HEK293T (cell line): ENCODE measurements around the gene AKAP11.

ENCODE experiments used
- CTCF ChIA-PET: fragments of 350-600 bp; formaldehyde crosslinking; extraction: SDS; loops from one replicate; lab custom pipeline; 2021; ENCODE audit warnings: antibody characterized with exemption, inconsistent platforms; lab: Yijun Ruan, JAX
- POLR2A ChIA-PET: fragments of 350-600 bp; formaldehyde crosslinking; extraction: SDS; loops from one replicate; lab custom pipeline; 2020; ENCODE audit warnings: antibody characterized with exemption, inconsistent platforms; lab: Yijun Ruan, JAX
- DNase-seq: peaks from one replicate; pipeline ENCODE4 v3.0.0; 2012; ENCODE audit warnings: mixed read lengths; ENCODE audit errors: extremely low spot score
- ARNT ChIP-seq: fragments of 450-650 bp; IDR thresholded peaks from 2 replicates; pipeline ENCODE4 v1.6.1; 2017; ENCODE audit warnings: mild to moderate bottlenecking
- BHLHE40 ChIP-seq: fragments of 450-650 bp; IDR thresholded peaks from 2 replicates; pipeline ENCODE4 v1.6.1; 2016; ENCODE audit warnings: mild to moderate bottlenecking, moderate library complexity, borderline replicate concordance
- CTBP1 ChIP-seq: fragments of 450-650 bp; IDR thresholded peaks from 2 replicates; pipeline ENCODE4 v1.6.1; 2016; ENCODE audit warnings: borderline replicate concordance
- ELF4 ChIP-seq: fragments of 450-650 bp; IDR thresholded peaks from 2 replicates; pipeline ENCODE4 v1.6.1; 2017; ENCODE audit warnings: antibody characterized with exemption
- FOXA1 ChIP-seq: fragments of 450-650 bp; IDR thresholded peaks from 2 replicates; pipeline ENCODE4 v1.6.1; 2016; ENCODE audit warnings: mild to moderate bottlenecking
- FOXK2 ChIP-seq: fragments of 450-650 bp; IDR thresholded peaks from 2 replicates; pipeline ENCODE4 v1.6.1; 2016; ENCODE audit warnings: mild to moderate bottlenecking
- FOXM1 ChIP-seq: fragments of 450-650 bp; IDR thresholded peaks from 2 replicates; pipeline ENCODE4 v1.6.1; 2017; ENCODE audit warnings: mild to moderate bottlenecking, borderline replicate concordance
- HDGF ChIP-seq: fragments of 450-650 bp; IDR thresholded peaks from 2 replicates; pipeline ENCODE4 v1.6.1; 2017; ENCODE audit warnings: antibody characterized with exemption, borderline replicate concordance
- L3MBTL2 ChIP-seq: fragments of 450-650 bp; conservative IDR thresholded peaks from 2 replicates; pipeline ENCODE4 v1.6.1; 2016; ENCODE audit warnings: mild to moderate bottlenecking
- LEF1 ChIP-seq: fragments of 450-650 bp; IDR thresholded peaks from 2 replicates; pipeline ENCODE4 v1.6.1; 2017; ENCODE audit warnings: mild to moderate bottlenecking, borderline replicate concordance
- NFRKB ChIP-seq: fragments of 450-650 bp; IDR thresholded peaks from 2 replicates; pipeline ENCODE4 v1.6.1; 2016; ENCODE audit warnings: mild to moderate bottlenecking, moderate library complexity
- SP1 ChIP-seq: fragments of 450-650 bp; IDR thresholded peaks from 2 replicates; pipeline ENCODE4 v1.6.1; 2017
- SUZ12 ChIP-seq: fragments of 450-650 bp; IDR thresholded peaks from 2 replicates; pipeline ENCODE4 v1.6.1; 2016; ENCODE audit warnings: mild to moderate bottlenecking
- TARDBP ChIP-seq: fragments of 450-650 bp; IDR thresholded peaks from 2 replicates; pipeline ENCODE4 v1.6.1; 2016
- ZNF384 ChIP-seq: fragments of 450-650 bp; IDR thresholded peaks from 2 replicates; pipeline ENCODE4 v1.6.1; 2016
- TF ChIP-seq, protein P1 (sequence below): fragments of 450-650 bp; IDR thresholded peaks from 2 replicates; pipeline ENCODE4 v1.6.1; 2016

AKAP11 gene

DNA sequence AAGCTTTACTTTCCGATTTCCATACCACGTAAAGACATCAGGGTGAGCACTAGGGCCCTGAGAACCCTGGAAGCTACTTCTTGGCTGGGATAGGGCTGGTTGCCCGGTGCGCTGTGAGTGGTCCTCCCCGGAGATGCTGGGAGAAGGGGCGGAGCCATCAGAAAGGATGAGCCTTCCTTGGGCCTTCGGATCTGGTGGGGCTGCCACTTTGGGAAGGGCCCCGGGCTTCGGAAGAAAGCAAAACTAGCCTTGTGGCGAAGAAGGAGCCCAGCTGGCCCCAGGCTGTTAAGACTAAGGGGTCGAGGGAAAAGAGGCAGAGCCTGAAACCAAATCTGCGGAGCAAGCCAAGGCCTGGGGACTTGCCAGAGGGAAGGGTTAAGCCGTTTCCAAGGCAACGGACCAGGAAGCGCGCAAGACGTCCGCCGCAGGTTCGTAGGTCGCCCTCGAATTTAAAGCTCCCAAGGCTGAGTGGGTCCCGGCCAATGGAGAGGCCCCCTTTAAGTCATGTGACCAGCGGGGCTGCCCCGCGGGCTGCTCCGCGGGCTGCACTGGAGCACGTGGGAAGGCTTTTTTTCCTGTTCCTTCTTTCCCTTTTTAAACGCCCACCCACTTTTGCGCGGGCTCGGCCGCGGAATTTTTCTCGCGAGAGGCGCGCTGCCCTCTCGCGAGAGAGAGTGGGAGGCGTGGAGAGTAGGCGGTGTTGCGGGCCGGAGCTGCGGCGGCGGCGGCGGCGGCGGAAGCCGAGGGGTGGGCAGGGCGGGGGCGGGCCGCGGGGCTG, 426 bp upstream of the AKAP11 start:
- DNase-seq = peak; percentile 90
- TF ChIP-seq CTBP1 (no peak), ARNT (no peak), L3MBTL2 (peak; percentile 98), FOXK2 (no peak), HDGF (no peak), ELF4 (peak; percentile 43), SUZ12 (no peak), NFRKB (no peak), SP1 (peak; percentile 62; the same call in 1 of the 2 replicates), ZNF384 (peak; percentile 58; the same call in 1 of the 2 replicates), LEF1 (no peak), FOXA1 (no peak), BHLHE40 (no peak), FOXM1 (no peak), TARDBP (no peak)
- TF ChIP-seq, protein P1, sequence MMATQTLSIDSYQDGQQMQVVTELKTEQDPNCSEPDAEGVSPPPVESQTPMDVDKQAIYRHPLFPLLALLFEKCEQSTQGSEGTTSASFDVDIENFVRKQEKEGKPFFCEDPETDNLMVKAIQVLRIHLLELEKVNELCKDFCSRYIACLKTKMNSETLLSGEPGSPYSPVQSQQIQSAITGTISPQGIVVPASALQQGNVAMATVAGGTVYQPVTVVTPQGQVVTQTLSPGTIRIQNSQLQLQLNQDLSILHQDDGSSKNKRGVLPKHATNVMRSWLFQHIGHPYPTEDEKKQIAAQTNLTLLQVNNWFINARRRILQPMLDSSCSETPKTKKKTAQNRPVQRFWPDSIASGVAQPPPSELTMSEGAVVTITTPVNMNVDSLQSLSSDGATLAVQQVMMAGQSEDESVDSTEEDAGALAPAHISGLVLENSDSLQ = no peak
- ChIA-PET CTCF (no interaction called here), POLR2A (interaction anchor here (0.6 to 1.4 kb wide), 3 partner anchors 9 to 828 kb away, joined by 3 to 4 read pairs (median 3); no protein-coding TSS in a partner anchor)

DNA sequence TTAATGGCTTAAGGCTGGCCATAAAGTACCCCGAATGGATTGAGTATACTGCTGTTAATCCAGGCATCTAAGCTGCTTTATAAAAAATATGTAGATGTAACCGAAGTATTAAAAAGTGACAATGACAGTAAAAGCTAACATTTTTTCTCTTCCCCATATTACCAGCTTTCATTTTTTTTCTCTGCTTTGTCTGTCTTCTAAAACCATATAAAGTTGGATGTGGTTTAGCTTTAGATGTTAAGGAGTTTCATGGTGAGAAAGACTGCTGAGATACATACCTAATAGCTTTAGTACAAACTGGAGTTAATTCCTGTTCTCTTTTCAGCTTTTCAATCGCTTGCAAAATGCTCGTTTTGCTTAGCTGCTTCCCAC, 838 bp downstream of the AKAP11 start:
- CTCF ChIA-PET = no interaction called here
- DNase-seq = no peak
- POLR2A ChIA-PET = interaction anchor here (0.6 kb wide), 1 partner anchor 16 kb away, joined by 3 read pairs; no protein-coding TSS in a partner anchor
- TF ChIP-seq CTBP1 (no peak), BHLHE40 (no peak), SP1 (no peak), NFRKB (no peak), FOXM1 (no peak)
- TF ChIP-seq, protein P1 = no peak

DNA sequence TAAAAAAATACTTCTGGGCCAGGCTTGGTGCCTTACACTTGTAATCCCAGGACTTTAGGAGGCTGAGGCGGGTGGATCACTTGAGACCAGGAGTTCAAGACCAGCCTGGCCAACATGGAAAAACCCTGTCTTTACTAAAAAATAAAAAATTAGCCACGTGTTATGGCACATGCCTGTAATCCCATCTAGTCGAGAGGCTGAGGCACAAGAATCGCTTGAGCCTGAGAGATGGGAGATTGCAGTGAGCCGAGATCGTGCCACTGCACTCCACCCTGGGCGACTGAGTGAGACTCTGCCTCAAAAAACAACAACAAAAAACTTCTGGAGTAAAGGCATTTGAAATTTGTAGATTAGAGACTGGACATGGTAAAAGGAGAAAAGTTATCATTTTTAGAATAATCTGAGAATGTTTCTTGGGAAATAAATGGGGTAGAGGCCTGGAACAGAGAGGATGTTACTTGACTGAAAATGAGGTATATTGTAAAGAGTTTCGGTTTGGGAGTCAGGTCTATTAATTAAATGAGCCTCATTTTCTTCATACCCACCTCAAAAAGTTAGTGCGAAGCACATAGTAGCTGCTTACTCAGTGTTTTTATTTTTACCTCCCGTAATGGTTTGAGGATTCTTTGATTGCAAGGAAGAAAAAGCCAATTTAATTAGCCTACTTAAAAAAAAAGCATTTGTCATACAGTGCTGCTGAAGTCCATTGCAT, 2.6 kb downstream of the AKAP11 start:
- no peak for DNase-seq
- ChIA-PET POLR2A (no interaction called here), CTCF (no interaction called here)

DNA sequence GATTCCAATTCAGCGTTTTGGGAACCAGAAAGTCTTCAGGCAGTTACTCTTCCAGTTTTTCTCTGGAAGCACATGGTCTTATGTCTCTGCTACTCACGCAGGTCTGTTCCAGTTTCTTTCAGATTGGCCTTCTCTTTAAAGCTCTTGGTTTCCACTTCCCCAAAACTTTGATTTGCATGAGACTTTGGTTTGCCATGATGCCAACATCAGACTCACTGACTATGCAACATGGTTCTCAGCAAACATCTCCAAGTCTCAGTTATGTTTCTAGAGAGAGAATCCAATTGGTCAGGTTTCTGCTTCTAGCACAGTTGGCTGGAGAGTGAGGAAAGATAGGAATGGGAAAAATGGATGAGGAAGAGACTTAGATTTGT, 3.1 kb downstream of the AKAP11 start:
- POLR2A ChIA-PET = no interaction called here
- TF ChIP-seq LEF1 (no peak), HDGF (no peak), SUZ12 (no peak), ZNF384 (no peak), FOXK2 (no peak), L3MBTL2 (no peak), BHLHE40 (no peak), TARDBP (no peak), CTBP1 (no peak), SP1 (no peak), NFRKB (no peak), FOXA1 (no peak)
- TF ChIP-seq, protein P1 = no peak
- CTCF ChIA-PET = no interaction called here
- no peak for DNase-seq

More for the DNA sequence above, 2.6 kb downstream of the AKAP11 start:
- TF ChIP-seq ARNT (no peak), FOXK2 (no peak), SP1 (no peak), LEF1 (no peak), ELF4 (no peak)
- TF ChIP-seq, protein P1 = no peak

DNA sequence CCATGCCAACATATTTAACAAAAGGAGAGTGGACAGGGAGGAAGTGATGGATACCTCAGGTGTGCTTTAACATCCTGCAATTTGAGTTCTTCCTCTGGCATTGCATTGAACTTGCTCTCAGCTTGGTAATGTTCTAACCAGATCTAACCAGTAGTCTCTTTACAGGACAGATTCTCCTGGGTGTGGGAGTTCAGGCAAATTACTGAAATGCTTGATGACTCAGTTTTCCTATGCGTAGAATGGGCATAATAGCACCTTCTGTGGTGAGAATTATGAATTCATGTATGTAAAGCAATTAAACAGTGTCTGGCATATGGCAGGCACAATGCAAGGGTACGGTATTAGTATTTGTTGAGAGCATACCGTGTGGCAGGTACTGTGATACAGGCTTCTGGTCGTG, 3.6 kb downstream of the AKAP11 start:
- TF ChIP-seq FOXK2 (no peak), FOXA1 (no peak), ARNT (no peak), NFRKB (no peak), FOXM1 (no peak), CTBP1 (no peak), ZNF384 (no peak), TARDBP (no peak), LEF1 (no peak), L3MBTL2 (no peak), SUZ12 (no peak), SP1 (no peak), ELF4 (no peak), BHLHE40 (no peak), HDGF (no peak)
- TF ChIP-seq, protein P1 = no peak
- no peak for DNase-seq
- ChIA-PET CTCF (no interaction called here), POLR2A (no interaction called here)
